ENCODE results near the gene CHCHD3. TPM values are rescaled to one million over a fixed set of nuclear protein-coding genes. Genes with fewer than 3 reads are reported as not detected.

The CHCHD3 gene
- polyA plus RNA-seq, 2 of the 4 experiments (the other 2 are of a cell fraction), result 96.7 to 139 TPM

DNA sequence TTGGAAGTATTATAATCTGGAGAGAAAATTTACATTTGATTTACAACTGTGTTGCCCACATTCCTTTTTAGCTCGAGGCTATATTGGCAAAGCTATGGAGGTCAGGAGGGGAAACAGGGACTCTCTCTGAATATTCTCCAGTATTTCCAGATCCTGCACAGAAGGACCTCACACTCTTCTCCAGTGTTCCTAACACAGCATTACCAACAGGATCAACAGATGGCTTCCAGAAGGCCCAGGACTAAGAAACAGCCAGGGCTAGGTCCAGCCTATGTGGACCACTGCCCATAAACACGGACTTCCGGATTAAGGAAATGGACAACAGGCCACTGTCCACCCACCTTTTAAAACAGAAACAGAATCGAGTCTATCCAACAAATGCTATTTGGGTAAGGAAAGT is 65.3 kb downstream of the CHCHD3 start:
- DNase-seq (ENCODE audit: low read depth in 1 of 2, low spot score in 1 of 2) (no peak), FAIRE-seq (no peak), ATAC-seq (no peak)
- TF ChIP-seq GATA3 (IDR thresholded peaks at IDR 0.05; ENCODE audit: borderline replicate concordance), result no peak
- TF ChIP-seq SREBF2 (IDR thresholded peaks at IDR 0.05), result no peak
- TF ChIP-seq HOXB5 (CRISPR knock-in tag; IDR thresholded peaks at IDR 0.05), result no peak
- TF ChIP-seq, protein P1, sequence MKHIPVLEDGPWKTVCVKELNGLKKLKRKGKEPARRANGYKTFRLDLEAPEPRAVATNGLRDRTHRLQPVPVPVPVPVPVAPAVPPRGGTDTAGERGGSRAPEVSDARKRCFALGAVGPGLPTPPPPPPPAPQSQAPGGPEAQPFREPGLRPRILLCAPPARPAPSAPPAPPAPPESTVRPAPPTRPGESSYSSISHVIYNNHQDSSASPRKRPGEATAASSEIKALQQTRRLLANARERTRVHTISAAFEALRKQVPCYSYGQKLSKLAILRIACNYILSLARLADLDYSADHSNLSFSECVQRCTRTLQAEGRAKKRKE (CRISPR knock-in tag; IDR thresholded peaks at IDR 0.05; ENCODE audit: low read depth), result no peak
- TF ChIP-seq FOSL2 (IDR thresholded peaks at IDR 0.05), result no peak
- TF ChIP-seq FOSL2 (CRISPR knock-in tag; IDR thresholded peaks at IDR 0.05), result no peak
- no peak for TF ChIP-seq CHD4 (IDR thresholded peaks at IDR 0.05; ENCODE audit: borderline replicate concordance)
- no peak for TF ChIP-seq NPAS2 (CRISPR knock-in tag; IDR thresholded peaks at IDR 0.05; ENCODE audit: borderline replicate concordance)
- no peak for TF ChIP-seq MAZ (IDR thresholded peaks at IDR 0.05; ENCODE audit: borderline replicate concordance, low read depth, low read length)
- TF ChIP-seq RAD21 (conservative IDR thresholded peaks at IDR 0.05 in 1 of 2, IDR thresholded peaks at IDR 0.05 in 1 of 2), result no peak
- no peak for TF ChIP-seq NFE2L2 (conservative IDR thresholded peaks at IDR 0.05; ENCODE audit: low read length)
- TF ChIP-seq KDM1A (IDR thresholded peaks at IDR 0.05; ENCODE audit: low read depth), result no peak
- no peak for TF ChIP-seq JUN (IDR thresholded peaks at IDR 0.05)
- TF ChIP-seq MYC (IDR thresholded peaks at IDR 0.05; ENCODE audit: borderline replicate concordance, low read length), result no peak
- TF ChIP-seq, protein P2, sequence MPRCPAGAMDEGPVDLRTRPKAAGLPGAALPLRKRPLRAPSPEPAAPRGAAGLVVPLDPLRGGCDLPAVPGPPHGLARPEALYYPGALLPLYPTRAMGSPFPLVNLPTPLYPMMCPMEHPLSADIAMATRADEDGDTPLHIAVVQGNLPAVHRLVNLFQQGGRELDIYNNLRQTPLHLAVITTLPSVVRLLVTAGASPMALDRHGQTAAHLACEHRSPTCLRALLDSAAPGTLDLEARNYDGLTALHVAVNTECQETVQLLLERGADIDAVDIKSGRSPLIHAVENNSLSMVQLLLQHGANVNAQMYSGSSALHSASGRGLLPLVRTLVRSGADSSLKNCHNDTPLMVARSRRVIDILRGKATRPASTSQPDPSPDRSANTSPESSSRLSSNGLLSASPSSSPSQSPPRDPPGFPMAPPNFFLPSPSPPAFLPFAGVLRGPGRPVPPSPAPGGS (IDR thresholded peaks at IDR 0.05), result no peak
- TF ChIP-seq HEYL (CRISPR knock-in tag; IDR thresholded peaks at IDR 0.05), result no peak
- TF ChIP-seq TP53 (CRISPR knock-in tag; IDR thresholded peaks at IDR 0.05), result no peak
- no peak for TF ChIP-seq ZFP36 (IDR thresholded peaks at IDR 0.05; ENCODE audit: borderline replicate concordance, partially characterized antibody)
- no peak for TF ChIP-seq FOSB (CRISPR knock-in tag; IDR thresholded peaks at IDR 0.05)
- TF ChIP-seq NR3C1 (IDR thresholded peaks at IDR 0.05), result no peak
- TF ChIP-seq, protein P3, sequence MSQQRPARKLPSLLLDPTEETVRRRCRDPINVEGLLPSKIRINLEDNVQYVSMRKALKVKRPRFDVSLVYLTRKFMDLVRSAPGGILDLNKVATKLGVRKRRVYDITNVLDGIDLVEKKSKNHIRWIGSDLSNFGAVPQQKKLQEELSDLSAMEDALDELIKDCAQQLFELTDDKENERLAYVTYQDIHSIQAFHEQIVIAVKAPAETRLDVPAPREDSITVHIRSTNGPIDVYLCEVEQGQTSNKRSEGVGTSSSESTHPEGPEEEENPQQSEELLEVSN (IDR thresholded peaks at IDR 0.05; ENCODE audit: borderline replicate concordance, low read depth), result no peak
- H3K9me3 ChIP-seq, result no peaks in the 10 kb centered on the region
- no peak overlapping the region for H3K4me2 ChIP-seq
- CTCF ChIA-PET, result no interaction called here
- H3K27ac ChIP-seq, result no peak overlapping the region
- H3K4me3 ChIP-seq, result no peak overlapping the region
- WGBS (ENCODE audit: missing lambda C conversion rate), result 78% methylated on average over 4 of the region's 4 CpGs
- POLR2A ChIA-PET, result no interaction called here
- H3K4me1 ChIP-seq, result no peaks in the 10 kb centered on the region

DNA sequence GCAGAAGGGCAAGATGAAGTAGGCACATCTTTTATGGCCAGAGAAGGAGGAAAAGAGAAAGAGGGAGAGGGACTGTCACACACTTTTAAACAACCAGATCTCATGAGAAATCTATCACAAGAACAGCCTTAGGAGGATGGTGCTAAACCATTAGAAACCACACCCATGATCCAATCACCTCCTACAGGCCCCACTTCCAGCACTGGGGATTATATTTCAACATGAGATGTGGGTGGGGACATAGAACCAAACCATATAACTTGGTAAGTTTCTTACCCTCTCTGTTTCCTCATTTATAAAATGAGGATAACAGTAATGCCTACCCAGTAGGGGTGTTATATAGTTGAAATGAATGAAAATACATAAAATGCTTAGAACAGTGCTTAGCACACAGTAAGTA is 66.0 kb downstream of the CHCHD3 start:
- no peak overlapping the region for H3K27ac ChIP-seq
- ChIA-PET CTCF (no interaction called here), POLR2A (no interaction called here)
- H3K4me3 ChIP-seq, result no peak overlapping the region
- TF ChIP-seq EP300 (IDR thresholded peaks at IDR 0.05) (no peak), HOXB13 (CRISPR knock-in tag; IDR thresholded peaks at IDR 0.05; ENCODE audit: low read depth) (no peak)
- TF ChIP-seq, protein P3 (IDR thresholded peaks at IDR 0.05; ENCODE audit: borderline replicate concordance, low read depth), result no peak
- H3K9me3 ChIP-seq, result no peaks in the 10 kb centered on the region
- DNase-seq (ENCODE audit: low read depth in 1 of 2, low spot score in 1 of 2) (no peak), FAIRE-seq (no peak), ATAC-seq (no peak)
- H3K4me1 ChIP-seq, result no peaks in the 10 kb centered on the region
- H3K4me2 ChIP-seq, result no peak overlapping the region

DNA sequence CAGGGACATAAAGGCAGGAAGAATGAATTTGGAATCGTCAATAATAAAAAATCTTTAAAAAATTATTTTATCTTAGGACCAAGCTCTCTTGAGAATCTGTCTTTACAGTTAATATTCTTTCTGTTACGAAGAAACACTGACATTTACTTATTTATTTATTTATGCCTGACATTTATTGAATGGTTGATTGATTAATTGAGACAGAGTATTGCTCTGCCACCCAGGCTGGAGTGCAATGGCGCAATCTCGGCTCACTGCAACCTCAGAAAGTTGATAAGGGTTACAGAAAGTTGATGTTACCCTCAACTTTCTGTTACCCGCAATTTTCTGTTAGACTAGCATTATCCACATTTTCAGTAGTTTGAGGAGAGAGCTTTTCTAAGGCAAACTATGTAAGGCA is 70.1 kb downstream of the CHCHD3 start:
- FAIRE-seq (no peak), DNase-seq (ENCODE audit: low read depth in 1 of 2, low spot score in 1 of 2) (no peak), ATAC-seq (no peak)
- no peaks in the 10 kb centered on the region for H3K4me1 ChIP-seq
- H3K4me2 ChIP-seq, result no peak overlapping the region
- ChIA-PET CTCF (no interaction called here), POLR2A (no interaction called here)
- 92% methylated on average over 5 of the region's 5 CpGs for WGBS (ENCODE audit: missing lambda C conversion rate)
- peaks cover 3% of the 10 kb centered on the region; the same call in 1 of the 3 replicates for H3K9me3 ChIP-seq
- H3K27ac ChIP-seq, result no peak overlapping the region
- no peak overlapping the region for H3K4me3 ChIP-seq
- TF ChIP-seq EP300 (IDR thresholded peaks at IDR 0.05) (no peak), SMC3 (IDR thresholded peaks at IDR 0.05) (no peak), RARB (CRISPR knock-in tag; IDR thresholded peaks at IDR 0.05) (no peak), MYC (IDR thresholded peaks at IDR 0.05; ENCODE audit: borderline replicate concordance, low read length) (no peak), TFCP2L1 (CRISPR knock-in tag; IDR thresholded peaks at IDR 0.05) (no peak), JUNB (IDR thresholded peaks at IDR 0.05) (no peak), BHLHE40 (IDR thresholded peaks at IDR 0.05; ENCODE audit: low read depth, low read length) (no peak), MAZ (IDR thresholded peaks at IDR 0.05; ENCODE audit: borderline replicate concordance, low read depth, low read length) (no peak), CHD2 (IDR thresholded peaks at IDR 0.05; ENCODE audit: low read length, partially characterized antibody) (no peak), KDM5A (IDR thresholded peaks at IDR 0.05) (no peak), KDM1A (IDR thresholded peaks at IDR 0.05; ENCODE audit: low read depth) (no peak), CEBPB (IDR thresholded peaks at IDR 0.05) (no peak), HOXB13 (CRISPR knock-in tag; IDR thresholded peaks at IDR 0.05; ENCODE audit: low read depth) (no peak)
- TF ChIP-seq, protein P4, sequence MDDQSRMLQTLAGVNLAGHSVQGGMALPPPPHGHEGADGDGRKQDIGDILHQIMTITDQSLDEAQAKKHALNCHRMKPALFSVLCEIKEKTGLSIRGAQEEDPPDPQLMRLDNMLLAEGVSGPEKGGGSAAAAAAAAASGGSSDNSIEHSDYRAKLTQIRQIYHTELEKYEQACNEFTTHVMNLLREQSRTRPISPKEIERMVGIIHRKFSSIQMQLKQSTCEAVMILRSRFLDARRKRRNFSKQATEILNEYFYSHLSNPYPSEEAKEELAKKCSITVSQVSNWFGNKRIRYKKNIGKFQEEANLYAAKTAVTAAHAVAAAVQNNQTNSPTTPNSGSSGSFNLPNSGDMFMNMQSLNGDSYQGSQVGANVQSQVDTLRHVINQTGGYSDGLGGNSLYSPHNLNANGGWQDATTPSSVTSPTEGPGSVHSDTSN (IDR thresholded peaks at IDR 0.05), result no peak
- TF ChIP-seq, protein P2 (IDR thresholded peaks at IDR 0.05), result no peak
